H1 (cell line): Measurements from ENCODE around the gene ANKRD26. TPM values are rescaled to one million over a fixed set of nuclear protein-coding genes. Genes with fewer than 3 reads are reported as not detected.

ENCODE experiments used
- CTCF ChIA-PET: fragments of 300-600 bp; sonication (Branson Sonifier 250); formaldehyde crosslinking; loops from one replicate; lab custom pipeline; 2021; ENCODE audit not compliant: partially characterized antibody; lab: Charles Lee
- POLR2A ChIA-PET: fragments of 300-600 bp; sonication (Branson Sonifier 250); formaldehyde crosslinking; loops from one replicate; lab custom pipeline; 2021; ENCODE audit warnings: inconsistent platforms; ENCODE audit not compliant: partially characterized antibody; lab: Charles Lee
- DNase-seq, 2 experiments: peaks; one replicate each; pipeline versions ENCODE4 v3.0.0 to v3.0.0-alpha.2; 2010 to 2022; ENCODE audit warnings: low spot score in 2 of 2, low read depth in 1 of 2, mixed read lengths in 1 of 2
- FAIRE-seq: peaks from 2 replicates; lab custom pipeline; 2011; peaks lifted over from hg19 to GRCh38; lab: Jason Lieb, UNC
- H2AFZ ChIP-seq: 2 replicates; pipeline ENCODE4 v1.8.1; 2012; ENCODE audit warnings: low read length, inconsistent platforms
- H2AK5ac ChIP-seq: 2 replicates; pipeline ENCODE4 v1.6.1; 2013; ENCODE audit warnings: low read depth, low read length
- H2BK120ac ChIP-seq: replicated peaks from 2 replicates; pipeline ENCODE3; 2013; ENCODE audit warnings: low read depth, low read length, inconsistent platforms
- H2BK12ac ChIP-seq: 2 replicates; pipeline ENCODE4 v1.6.1; 2013; ENCODE audit warnings: low read depth, low read length
- H2BK15ac ChIP-seq: 2 replicates; pipeline ENCODE4 v1.6.1; 2013; ENCODE audit warnings: low read length
- H2BK20ac ChIP-seq: 2 replicates; pipeline ENCODE4 v1.6.1; 2013; ENCODE audit warnings: low read length
- H2BK5ac ChIP-seq: 2 replicates; pipeline ENCODE4 v1.6.1; 2013; ENCODE audit warnings: low read depth, low read length
- H3K14ac ChIP-seq: 2 replicates; pipeline ENCODE4 v1.6.1; 2013; ENCODE audit warnings: inconsistent platforms; ENCODE audit not compliant: insufficient read length
- H3K18ac ChIP-seq: 2 replicates; pipeline ENCODE4 v1.6.1; 2013; ENCODE audit warnings: low read length; ENCODE audit errors: extremely low read depth
- H3K23ac ChIP-seq: 2 replicates; pipeline ENCODE4 v1.6.1; 2013; ENCODE audit warnings: inconsistent platforms; ENCODE audit not compliant: insufficient read length
- H3K23me2 ChIP-seq: 2 replicates; pipeline ENCODE4 v1.6.1; 2013; ENCODE audit warnings: low read depth, low read length
- H3K27ac ChIP-seq: 2 replicates; pipeline ENCODE4 v1.6.1; 2011; ENCODE audit warnings: low read depth, low read length, inconsistent platforms
- H3K27me3 ChIP-seq, 4 experiments: replicated peaks in 1 of 4; 1 replicate in 1 of 4; 2 replicates in 3 of 4; pipeline versions ENCODE4 v1.6.1 to v1.8.1; 2011 to 2013; ENCODE audit warnings: low read length in 3 of 4, mild to moderate bottlenecking in 3 of 4, inconsistent platforms in 2 of 4, mixed read lengths in 2 of 4, moderate library complexity in 1 of 4; ENCODE audit not compliant: control insufficient read depth in 3 of 4, insufficient read depth in 3 of 4; ENCODE audit errors: extremely low read depth in 1 of 4
- H3K36me3 ChIP-seq, 4 experiments: 2 replicates each; pipeline versions ENCODE4 v1.6.1 to v1.8.1; 2011 to 2013; ENCODE audit warnings: mild to moderate bottlenecking in 4 of 4, low read length in 3 of 4, moderate library complexity in 2 of 4, control low read depth in 1 of 4, inconsistent platforms in 1 of 4; ENCODE audit not compliant: insufficient read depth in 4 of 4, control insufficient read depth in 2 of 4
- H3K4ac ChIP-seq: replicated peaks from 2 replicates; pipeline ENCODE3; 2013; ENCODE audit warnings: low read length, low read depth, mixed read lengths, inconsistent platforms; ENCODE audit not compliant: insufficient read length
- H3K4me1 ChIP-seq, 4 experiments: replicated peaks in 1 of 4; 1 replicate in 1 of 4; 2 replicates in 3 of 4; pipeline versions ENCODE4 v1.6.1 to v1.8.1; 2011 to 2013; ENCODE audit warnings: low read length in 3 of 4, inconsistent platforms in 2 of 4, mixed read lengths in 1 of 4; ENCODE audit not compliant: insufficient read depth in 4 of 4, control insufficient read depth in 3 of 4
- H3K4me2 ChIP-seq, 2 experiments: 2 replicates each; pipeline versions ENCODE4 v1.6.1 to v1.8.1; 2011 to 2013; ENCODE audit warnings: low read depth in 2 of 2, low read length in 2 of 2, control low read depth in 1 of 2, inconsistent platforms in 1 of 2, mild to moderate bottlenecking in 1 of 2; ENCODE audit not compliant: insufficient read depth in 1 of 2
- H3K4me3 ChIP-seq, 4 experiments: fragments of 200-600, 300-600 bp in 1 of 4; sonication (generic), shearing (Covaris generic), sonication (Bioruptor Twin) in 1 of 4; 2 replicates each; pipeline versions ENCODE4 v1.5.1 to v1.8.1; 2011 to 2016; ENCODE audit warnings: low read length in 4 of 4, low read depth in 3 of 4, control low read depth in 2 of 4, inconsistent platforms in 2 of 4, mild to moderate bottlenecking in 2 of 4, mixed read lengths in 1 of 4, moderate library complexity in 1 of 4; ENCODE audit not compliant: insufficient read depth in 2 of 4; ENCODE audit errors: extremely low read depth in 1 of 4
- H3K56ac ChIP-seq: replicated peaks from 2 replicates; pipeline ENCODE3; 2013; ENCODE audit warnings: low read depth, mild to moderate bottlenecking, mixed read lengths, low read length, inconsistent platforms; ENCODE audit not compliant: insufficient read length
- H3K79me1 ChIP-seq: 2 replicates; pipeline ENCODE4 v1.6.1; 2013; ENCODE audit warnings: low read depth, low read length, control low read depth
- H3K79me2 ChIP-seq, 2 experiments: 2 replicates each; pipeline versions ENCODE4 v1.6.1 to v1.8.1; 2012 to 2013; ENCODE audit warnings: low read length in 2 of 2, mild to moderate bottlenecking in 2 of 2, inconsistent platforms in 1 of 2; ENCODE audit not compliant: insufficient read depth in 2 of 2, control insufficient read depth in 1 of 2
- H3K9ac ChIP-seq, 4 experiments: replicated peaks in 1 of 4; 1 replicate in 1 of 4; 2 replicates in 3 of 4; pipeline versions ENCODE4 v1.6.1 to v1.8.1; 2011 to 2013; ENCODE audit warnings: low read depth in 3 of 4, low read length in 3 of 4, control low read depth in 2 of 4, mild to moderate bottlenecking in 2 of 4, moderate library complexity in 2 of 4, inconsistent platforms in 1 of 4; ENCODE audit errors: extremely low read depth in 1 of 4
- H3K9me3 ChIP-seq, 2 experiments: 2 replicates each; pipeline versions ENCODE4 v1.6.1 to v1.8.1; 2012 to 2013; ENCODE audit warnings: mild to moderate bottlenecking in 2 of 2, moderate library complexity in 2 of 2, control low read depth in 1 of 2, inconsistent platforms in 1 of 2, low read depth in 1 of 2, low read length in 1 of 2, mixed read lengths in 1 of 2; ENCODE audit not compliant: insufficient read depth in 2 of 2
- H4K20me1 ChIP-seq, 2 experiments: replicated peaks in 1 of 2; 2 replicates each; pipeline versions ENCODE3 to v1.8.1; 2011 to 2013; ENCODE audit warnings: inconsistent platforms in 2 of 2, low read length in 2 of 2, mild to moderate bottlenecking in 1 of 2; ENCODE audit not compliant: insufficient read depth in 2 of 2, control insufficient read depth in 1 of 2
- H4K5ac ChIP-seq: 2 replicates; pipeline ENCODE4 v1.6.1; 2013; ENCODE audit warnings: low read length, low read depth, mixed read lengths, inconsistent platforms; ENCODE audit not compliant: insufficient read length
- H4K8ac ChIP-seq: 2 replicates; pipeline ENCODE4 v1.8.0; 2013; ENCODE audit warnings: mild to moderate bottlenecking, moderate library complexity, low read length, inconsistent platforms; ENCODE audit not compliant: insufficient read depth; ENCODE audit errors: extremely low read depth
- H4K91ac ChIP-seq: replicated peaks from 2 replicates; pipeline ENCODE3; 2013; ENCODE audit warnings: low read length, mixed read lengths, inconsistent platforms; ENCODE audit not compliant: insufficient read length
- ATF3 ChIP-seq: IDR thresholded peaks from 2 replicates; pipeline ENCODE4 v1.6.1; 2011; ENCODE audit warnings: low read depth, mild to moderate bottlenecking, low read length; ENCODE audit not compliant: insufficient read depth
- BRCA1 ChIP-seq: IDR thresholded peaks from 2 replicates; pipeline ENCODE4 v1.6.1; 2012; ENCODE audit warnings: low read depth, low read length, improper control_type of control experiment
- CREB1 ChIP-seq: IDR thresholded peaks from 2 replicates; pipeline ENCODE4 v1.6.1; 2012; ENCODE audit warnings: inconsistent platforms
- EGR1 ChIP-seq: IDR thresholded peaks from 2 replicates; pipeline ENCODE4 v1.6.1; 2011; ENCODE audit warnings: low read depth, low read length, borderline replicate concordance
- EZH2 ChIP-seq: fragments of 200-600 bp; sonication (generic); IDR thresholded peaks from 2 replicates; pipeline ENCODE4 v1.7.1; 2012; ENCODE audit warnings: low read depth, mild to moderate bottlenecking, moderate library complexity, low read length, inconsistent platforms; ENCODE audit not compliant: severe bottlenecking
- FOSL1 ChIP-seq: IDR thresholded peaks from 2 replicates; pipeline ENCODE4 v1.6.1; 2011; ENCODE audit warnings: mild to moderate bottlenecking, low read depth, low read length, moderate library complexity; ENCODE audit not compliant: insufficient read depth
- JUN ChIP-seq: IDR thresholded peaks from 2 replicates; pipeline ENCODE4 v1.6.1; 2011; ENCODE audit warnings: low read depth, mild to moderate bottlenecking, improper control_type of control experiment, low read length
- KDM1A ChIP-seq: fragments of 200-600, 300-600 bp; sonication (generic); IDR thresholded peaks from 2 replicates; pipeline ENCODE4 v1.7.1; 2016; ENCODE audit warnings: mild to moderate bottlenecking, low read length, borderline replicate concordance
- MAX ChIP-seq: IDR thresholded peaks from 2 replicates; pipeline ENCODE4 v1.6.1; 2012; ENCODE audit warnings: inconsistent platforms
- PHF8 ChIP-seq: fragments of 200-600 bp; sonication (generic); conservative IDR thresholded peaks from 2 replicates; pipeline ENCODE4 v1.7.1; 2012; ENCODE audit warnings: low read depth, mild to moderate bottlenecking, inconsistent platforms, low read length, moderate library complexity
- SRF ChIP-seq: IDR thresholded peaks from 2 replicates; pipeline ENCODE4 v1.6.1; 2011; ENCODE audit warnings: mild to moderate bottlenecking, low read depth, low read length, moderate library complexity
- SUZ12 ChIP-seq: fragments of 200-600 bp; sonication (generic); IDR thresholded peaks from 2 replicates; pipeline ENCODE4 v1.6.1; 2012; ENCODE audit warnings: mild to moderate bottlenecking, inconsistent platforms, low read length, moderate library complexity, mixed read lengths
- TAF1 ChIP-seq: IDR thresholded peaks from 2 replicates; pipeline ENCODE4 v1.6.1; 2011; ENCODE audit warnings: mild to moderate bottlenecking, low read depth, low read length
- TAF7 ChIP-seq: optimal IDR thresholded peaks from 2 replicates; pipeline ENCODE3; 2011; ENCODE audit warnings: low read depth, mild to moderate bottlenecking, inconsistent platforms, low read length, moderate library complexity, borderline replicate concordance
- TEAD4 ChIP-seq: IDR thresholded peaks from 2 replicates; pipeline ENCODE4 v1.6.1; 2012; ENCODE audit warnings: low read depth, low read length, inconsistent platforms, mixed read lengths
- WGBS, 2 experiments: shearing (Covaris generic) in 1 of 2; methylation state at CpG; one replicate each; pipeline versions ENCODE4 v1.1.6 to v1.1.7; 2013 to 2015; ENCODE audit warnings: low lambda C conversion rate in 2 of 2, mixed read lengths in 2 of 2, inconsistent platforms in 1 of 2, low coverage in 1 of 2, missing lambda C conversion rate in 1 of 2; ENCODE audit not compliant: insufficient replicate concordance in 2 of 2, insufficient coverage in 1 of 2, insufficient read length in 1 of 2; ENCODE audit errors: extremely low coverage in 1 of 2, missing lambda C conversion rate in 1 of 2; 5-methylcytosine and 5-hydroxymethylcytosine counted together
- polyA plus RNA-seq, 7 experiments: library from polyadenylated mRNA; depleted of rRNA in 3 of 7; stranded (reverse) in 5 of 7; unstranded in 2 of 7; fragments of >200 nt in 5 of 7; fragments of 200-250 nt in 2 of 7; gene quantifications; 1 replicate in 5 of 7; 2 replicates in 1 of 7; 4 replicates in 1 of 7; pipeline versions ENCODE4 v1.2.1 to v1.2.3, GENCODE V29; 2011 to 2013; ENCODE audit warnings: missing spikeins in 2 of 7, mixed read lengths in 2 of 7
- total RNA-seq: library from RNA; stranded (reverse); fragmentation: NEBNext Ultra II Directional; extraction: Animal tissue kit (Norgen Biotek cat#: 25700); gene quantifications from 2 replicates; pipeline ENCODE4 v1.2.1, GENCODE V29; 2021

The ANKRD26 gene
- total and polyA plus RNA-seq, 2 of the 8 experiments (the other 6 are each of a cell fraction or from before 2014, with no cell fraction given), result 1.3 to 8.8 TPM

DNA sequence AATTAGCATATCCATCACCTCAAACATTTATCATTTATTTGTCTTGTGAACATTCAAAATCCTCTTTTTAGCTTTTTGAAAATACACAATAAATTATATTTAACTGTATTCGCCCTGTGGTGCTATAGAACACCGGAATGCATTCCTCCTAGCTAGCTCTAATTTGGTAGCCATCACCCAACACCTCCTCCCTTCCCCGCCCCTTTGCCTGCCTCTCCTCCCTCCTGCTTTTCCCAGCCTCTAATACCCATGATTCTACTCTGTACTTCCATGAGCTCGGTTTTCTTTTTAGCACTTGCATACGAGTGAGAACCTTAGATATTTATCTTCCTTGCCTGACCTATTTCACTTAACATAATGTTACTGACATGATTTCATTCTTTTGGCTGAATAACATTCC lies 80.1 kb downstream of the ANKRD26 start:
- Histone ChIP-seq H3K9me3 (no peaks in the 10 kb centered on the region), H3K14ac (no peak overlapping the region), H2BK12ac (no peak overlapping the region), H2BK20ac (no peak overlapping the region), H3K18ac (no peak overlapping the region), H4K91ac (no peak overlapping the region), H3K23me2 (no peaks in the 10 kb centered on the region; the same call in 1 of the 2 replicates), H3K79me1 (no peaks in the 10 kb centered on the region), H3K23ac (no peak overlapping the region), H2BK15ac (no peak overlapping the region), H3K27me3 (no peaks in the 10 kb centered on the region), H4K5ac (no peak overlapping the region), H3K9ac (no peak overlapping the region), H3K36me3 (no peaks in the 10 kb centered on the region; a peak in 1 of 8 replicates), H3K27ac (no peak overlapping the region), H3K4me3 (no peak overlapping the region), H2AK5ac (no peak overlapping the region), H3K4me2 (no peak overlapping the region), H3K79me2 (no peaks in the 10 kb centered on the region), H2BK5ac (no peak overlapping the region), H3K56ac (no peak overlapping the region), H4K20me1 (no peaks in the 10 kb centered on the region), H2AFZ (no peak overlapping the region), H3K4me1 (no peaks in the 10 kb centered on the region), H4K8ac (no peak overlapping the region), H3K4ac (no peak overlapping the region), H2BK120ac (no peak overlapping the region)
- WGBS, 2 experiments, result 89% methylated on average over 5 of the region's 5 CpGs; no CpG with 5 or more reads in 1 of the 2 experiments
- DNase-seq, result no peak
- no peak for FAIRE-seq
- ChIA-PET POLR2A (no interaction called here), CTCF (no interaction called here)
- TF ChIP-seq EZH2 (no peak), PHF8 (no peak), EGR1 (no peak), SUZ12 (no peak), MAX (no peak), FOSL1 (no peak), BRCA1 (no peak), SRF (no peak), CREB1 (no peak), TAF1 (no peak), KDM1A (no peak), TEAD4 (no peak), ATF3 (no peak), JUN (no peak), TAF7 (no peak)
